GM08714 (cell line): ENCODE measurements around the gene PDIK1L.

Experiments
- H3K4me3 ChIP-seq: fragments of 200-500 bp; sonication (Bioruptor generic); 2 replicates; pipeline ENCODE4 v1.5.1; 2014; ENCODE audit warnings: mild to moderate bottlenecking, low read length, inconsistent platforms
- ZNF274 ChIP-seq: IDR thresholded peaks from 2 replicates; pipeline ENCODE4 v1.6.1; 2012; ENCODE audit warnings: mild to moderate bottlenecking, low read depth, low read length

The PDIK1L gene

DNA sequence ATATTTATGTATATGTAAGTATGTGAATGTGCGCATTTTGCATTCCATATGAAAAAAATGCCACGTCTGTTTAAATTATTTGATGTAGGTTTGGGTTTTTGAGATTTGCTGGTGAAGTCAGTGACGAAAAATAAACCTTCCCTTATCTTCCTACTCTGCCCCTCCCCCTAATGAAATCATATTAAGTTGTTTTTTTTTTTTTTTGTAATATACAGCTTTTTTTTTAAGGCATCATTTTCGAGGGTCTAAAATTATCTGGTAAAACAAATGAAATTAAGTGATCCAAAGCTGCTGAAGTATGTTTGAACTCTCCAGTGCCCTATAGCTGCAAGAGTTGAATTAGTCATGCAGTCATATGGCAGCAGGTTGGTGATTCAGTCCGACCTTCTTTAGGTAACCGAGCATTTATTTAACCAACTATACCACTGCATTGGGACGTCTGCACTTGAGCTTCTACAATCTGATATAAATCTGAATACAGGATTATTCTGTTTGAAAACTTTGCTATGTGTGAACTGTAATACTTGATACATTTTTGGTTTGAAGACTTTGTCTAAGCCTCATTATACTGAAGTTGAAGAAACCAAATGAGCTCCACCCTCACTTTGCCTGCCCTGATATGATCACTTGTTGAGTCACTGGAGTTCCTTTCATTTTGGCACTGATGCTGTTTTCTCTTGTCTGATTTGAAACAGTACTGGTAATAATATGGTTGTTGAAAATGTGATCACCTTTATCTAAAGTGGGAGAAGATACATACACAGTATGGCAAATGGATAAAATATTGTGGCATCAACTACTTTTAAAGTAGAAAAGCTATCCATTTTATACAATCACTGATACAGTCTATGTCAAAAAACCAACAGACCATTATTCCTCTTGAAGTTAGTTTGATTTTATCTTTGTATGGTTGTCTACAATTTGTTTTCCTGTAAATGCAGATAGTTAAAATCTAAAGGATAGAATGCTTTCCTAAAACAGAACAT, 11.7 kb downstream of the PDIK1L start:
- TF ChIP-seq ZNF274: no peak
- H3K4me3 ChIP-seq: no peak overlapping the region

DNA sequence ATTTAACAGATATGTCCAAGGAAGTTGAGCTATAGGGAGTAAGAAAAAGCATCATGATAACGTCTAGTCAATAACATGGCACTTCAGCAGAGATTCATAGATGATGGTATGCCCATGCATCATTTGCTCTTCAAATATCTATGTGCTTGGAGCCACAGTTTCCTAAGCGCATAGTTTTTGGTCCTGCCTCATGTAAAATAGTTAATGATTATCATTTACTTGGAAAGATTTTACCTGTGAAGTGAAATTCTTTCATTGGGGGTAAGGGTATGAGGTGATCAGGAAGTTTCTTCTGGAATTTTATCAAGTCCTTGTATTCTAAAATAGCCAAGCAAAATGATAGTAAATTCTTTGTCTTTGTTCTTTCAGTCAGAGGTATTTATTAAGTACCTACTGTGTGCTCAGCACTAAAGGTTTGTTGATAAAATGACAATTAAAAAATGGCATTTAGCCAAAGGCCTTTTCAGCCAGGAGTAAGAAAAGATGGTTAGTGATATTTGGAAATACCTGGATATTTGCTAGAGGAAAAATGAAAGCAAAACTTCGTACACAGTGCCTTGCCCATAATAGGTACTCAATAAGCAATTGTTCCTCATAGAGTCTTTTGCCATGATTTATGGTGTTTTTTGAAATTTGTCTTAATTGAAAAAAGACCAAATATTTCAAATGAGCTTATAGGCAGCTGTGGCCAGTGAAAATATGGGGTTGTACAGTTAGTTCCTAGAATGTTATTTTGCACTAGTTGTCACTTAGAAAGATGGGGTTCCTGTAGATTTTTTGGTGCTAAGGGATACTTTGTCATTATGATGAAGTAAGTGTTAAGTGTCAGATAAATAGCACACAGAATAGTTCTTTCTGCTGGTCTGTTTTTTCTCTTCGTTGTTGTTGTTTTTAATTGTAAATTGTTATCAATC, 13.1 kb downstream of the PDIK1L start:
- no peak for TF ChIP-seq ZNF274
- H3K4me3 ChIP-seq: no peak overlapping the region

DNA sequence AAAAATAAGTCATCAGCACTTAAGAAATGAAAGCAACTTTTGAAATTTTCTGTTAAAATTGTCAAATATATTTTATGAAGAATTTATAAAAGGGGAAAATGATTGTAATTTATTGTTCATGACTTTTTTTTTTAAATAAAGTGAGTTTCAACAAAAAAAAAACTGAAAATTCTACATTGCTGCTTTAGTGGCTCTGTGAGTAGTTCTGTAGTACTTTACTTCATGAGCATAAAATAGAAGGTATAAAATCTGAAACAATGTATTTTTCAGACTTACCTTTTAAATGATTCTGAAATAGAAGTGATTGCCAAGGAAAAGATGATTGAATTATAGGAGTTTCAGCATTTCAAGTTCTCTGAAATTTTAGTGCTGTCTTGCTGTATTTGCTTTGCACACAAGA, 13.8 kb downstream of the PDIK1L start:
- H3K4me3 ChIP-seq: no peak overlapping the region
- no peak for TF ChIP-seq ZNF274

DNA sequence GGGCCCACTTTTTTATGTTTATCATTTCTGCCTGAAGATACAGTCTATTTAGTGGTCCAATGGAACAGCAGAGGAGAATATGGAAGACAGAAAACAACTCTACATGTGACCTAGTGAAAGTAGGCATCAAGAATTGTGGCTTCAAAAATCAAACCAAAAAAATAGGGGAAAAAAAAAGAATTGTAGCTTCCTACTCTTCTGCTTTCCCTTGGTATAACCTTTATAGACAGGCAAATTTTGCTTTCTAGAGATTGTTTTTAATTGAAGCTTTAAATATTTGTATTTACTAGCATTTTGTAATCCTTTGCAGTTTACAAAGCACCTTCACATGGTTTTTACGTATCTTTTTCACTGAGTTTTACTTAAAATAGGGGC, 14.3 kb downstream of the PDIK1L start:
- H3K4me3 ChIP-seq: no peak overlapping the region
- TF ChIP-seq ZNF274: no peak

DNA sequence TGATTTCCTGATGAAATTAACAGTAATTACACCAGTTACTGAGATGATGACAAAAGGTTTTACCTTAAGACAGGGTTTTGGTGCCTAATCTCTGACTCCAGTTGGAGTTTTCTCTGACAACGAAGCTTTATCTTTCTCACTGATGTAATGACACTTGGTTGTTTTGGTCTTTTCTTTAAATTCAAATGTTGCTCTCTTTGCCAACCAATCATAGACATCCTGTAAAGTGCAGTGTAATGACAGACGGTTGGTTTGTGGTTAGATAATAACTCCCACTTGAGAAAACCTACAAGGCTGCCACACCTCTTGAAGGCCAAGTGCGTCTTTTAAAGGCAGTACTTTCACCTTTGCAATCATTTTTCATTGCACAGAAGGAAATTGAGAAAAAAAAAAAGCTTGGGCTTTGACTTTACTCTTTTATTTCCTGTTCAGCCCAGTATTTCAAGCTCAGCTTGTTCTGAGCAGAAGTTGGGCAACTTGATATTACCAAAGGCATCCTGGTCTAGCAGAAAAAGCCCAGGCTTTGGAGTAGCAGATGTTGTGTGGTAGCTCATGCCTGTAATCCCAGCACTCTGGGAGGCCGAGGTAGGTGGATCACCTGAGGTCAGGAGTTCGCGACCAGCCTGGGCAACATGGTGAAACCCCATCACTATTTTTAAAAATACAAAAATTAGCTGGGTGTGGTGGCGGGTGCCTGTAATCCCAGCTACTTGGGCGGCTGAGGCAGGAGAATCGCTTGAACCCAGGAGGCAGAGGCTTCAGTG, 14.9 kb downstream of the PDIK1L start:
- TF ChIP-seq ZNF274: no peak
- H3K4me3 ChIP-seq: peak overlapping the region; percentile 46; the same call in 1 of the 2 replicates

DNA sequence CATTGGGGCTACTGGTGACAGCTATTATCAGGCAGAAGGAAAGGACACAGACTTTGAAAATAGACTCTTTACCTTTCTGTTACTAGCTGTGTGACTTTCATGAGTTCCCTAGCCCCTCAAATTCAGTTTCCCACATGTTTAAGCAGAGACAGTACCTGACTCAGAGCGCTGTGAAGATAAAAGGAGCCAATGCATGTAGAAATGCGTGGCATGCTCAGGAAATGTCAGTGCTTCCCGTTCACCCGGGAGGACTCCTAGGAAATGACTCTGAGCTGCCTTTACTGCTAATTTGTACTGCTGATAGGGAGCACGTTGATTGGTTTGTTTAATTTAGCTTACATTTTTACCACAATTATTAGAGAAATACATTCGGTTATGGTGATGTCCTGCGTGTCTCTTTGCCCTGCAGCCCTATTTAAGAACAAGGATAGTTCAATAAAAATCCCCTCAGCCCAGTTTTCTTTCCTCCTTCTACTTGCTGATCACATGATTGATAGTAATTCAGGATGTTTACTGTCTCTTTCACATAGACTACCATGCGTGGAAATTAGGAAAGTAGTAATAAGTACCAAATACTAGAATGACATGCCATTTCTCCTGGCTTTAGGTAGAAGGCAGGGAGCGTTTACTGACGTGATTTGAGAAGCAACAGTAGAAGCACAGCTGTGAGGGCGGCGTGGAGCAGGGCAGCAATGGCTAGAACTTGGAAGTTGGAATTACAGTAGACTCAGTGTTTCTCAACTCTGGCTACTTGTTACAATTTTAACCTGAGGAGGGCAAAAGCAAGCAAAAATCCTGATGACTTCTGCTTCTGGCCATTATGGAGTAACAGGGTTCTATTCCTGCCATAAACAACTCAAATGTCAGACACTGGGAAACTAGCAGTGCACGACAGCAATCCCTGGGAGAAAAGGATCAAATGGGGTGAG, 15.9 kb downstream of the PDIK1L start:
- TF ChIP-seq ZNF274: no peak
- H3K4me3 ChIP-seq: no peak overlapping the region

DNA sequence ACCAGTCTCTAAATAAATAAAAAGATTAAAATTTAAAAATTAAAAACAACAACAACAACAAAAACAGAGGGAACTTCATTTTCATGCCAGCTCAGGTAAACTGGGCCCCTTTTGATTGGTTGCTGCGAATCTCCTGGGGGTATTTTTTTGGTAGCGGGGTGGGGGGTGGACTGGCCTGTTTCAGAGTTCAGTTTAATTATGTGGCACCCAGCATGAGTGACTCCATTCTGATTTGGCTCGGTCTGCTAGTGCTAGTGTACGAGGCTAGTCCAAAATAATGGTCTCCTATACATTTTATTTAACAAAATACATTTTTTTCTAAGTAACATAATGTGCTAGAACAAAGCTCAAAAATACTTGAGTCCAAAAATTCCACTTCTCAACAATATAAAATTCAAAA, 18.2 kb downstream of the PDIK1L start:
- no peak overlapping the region for H3K4me3 ChIP-seq
- no peak for TF ChIP-seq ZNF274

DNA sequence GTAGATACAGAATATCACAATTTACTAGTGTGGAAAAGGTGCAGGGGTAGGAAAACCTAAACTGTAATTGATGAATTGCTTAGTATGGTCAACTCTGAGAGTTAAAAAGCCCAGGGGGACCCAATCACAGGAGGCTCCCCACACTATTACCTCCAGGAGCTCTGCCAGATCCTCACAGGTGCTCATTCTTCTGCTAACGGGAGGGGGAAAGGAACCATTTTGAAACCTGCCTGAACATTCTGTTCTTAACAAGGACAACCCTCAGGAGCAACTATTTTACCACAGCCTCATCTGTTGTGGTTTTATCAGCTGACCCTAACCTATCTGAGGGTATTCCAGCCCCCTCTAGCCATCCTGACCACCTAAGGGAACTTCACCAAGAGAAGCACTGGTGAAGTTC, 19.1 kb downstream of the PDIK1L start:
- no peak for TF ChIP-seq ZNF274
- H3K4me3 ChIP-seq: no peak overlapping the region

DNA sequence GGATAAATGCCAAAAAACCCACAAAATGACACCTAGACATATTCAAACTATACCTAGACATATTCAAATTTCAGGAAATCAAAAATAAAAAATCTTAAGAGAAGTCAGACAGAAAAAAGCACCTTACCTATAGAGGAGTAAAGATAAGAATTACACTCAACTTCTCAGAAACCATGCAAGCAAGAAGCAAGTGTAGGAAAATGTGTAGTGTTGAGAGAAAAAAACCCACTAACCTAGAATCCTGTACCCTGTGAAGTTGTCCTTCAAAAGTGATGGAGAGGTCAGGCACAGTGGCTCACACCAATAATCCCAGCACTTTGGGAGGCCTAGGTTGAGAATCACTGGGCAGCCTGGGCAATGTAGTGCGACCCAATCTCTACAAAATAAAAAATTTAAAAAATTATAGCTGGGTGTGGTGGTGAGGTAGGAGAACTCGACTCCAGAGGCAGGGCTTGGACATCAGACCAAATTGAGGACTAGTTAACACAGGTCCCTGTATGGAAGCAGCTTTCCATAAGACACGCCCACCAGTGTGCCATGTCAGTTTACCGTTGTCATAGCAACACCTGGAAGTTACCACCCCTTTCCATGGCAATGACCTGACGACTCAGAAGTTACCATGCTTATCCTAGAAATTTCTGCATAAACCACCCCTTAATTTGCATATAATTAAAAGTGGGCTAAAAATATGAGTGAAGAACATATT, 20.7 kb downstream of the PDIK1L start:
- no peak overlapping the region for H3K4me3 ChIP-seq
- TF ChIP-seq ZNF274: no peak

DNA sequence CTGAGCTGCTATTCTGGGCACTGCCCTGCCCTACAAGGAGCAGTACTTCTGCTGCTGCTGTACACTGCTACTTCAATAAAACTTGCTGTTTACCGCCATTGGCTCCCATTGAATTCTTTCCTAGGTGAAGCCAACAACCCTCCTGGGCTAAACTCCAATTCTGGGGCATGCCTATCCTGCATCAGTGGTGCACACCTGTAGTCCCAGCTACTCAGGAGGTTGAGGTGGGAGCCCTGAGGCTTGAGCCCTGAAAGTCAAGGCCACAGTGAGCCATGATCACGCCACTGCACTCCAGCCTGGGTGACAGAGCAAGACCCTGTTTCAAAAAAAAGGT, 21.2 kb downstream of the PDIK1L start:
- TF ChIP-seq ZNF274: no peak
- no peak overlapping the region for H3K4me3 ChIP-seq

DNA sequence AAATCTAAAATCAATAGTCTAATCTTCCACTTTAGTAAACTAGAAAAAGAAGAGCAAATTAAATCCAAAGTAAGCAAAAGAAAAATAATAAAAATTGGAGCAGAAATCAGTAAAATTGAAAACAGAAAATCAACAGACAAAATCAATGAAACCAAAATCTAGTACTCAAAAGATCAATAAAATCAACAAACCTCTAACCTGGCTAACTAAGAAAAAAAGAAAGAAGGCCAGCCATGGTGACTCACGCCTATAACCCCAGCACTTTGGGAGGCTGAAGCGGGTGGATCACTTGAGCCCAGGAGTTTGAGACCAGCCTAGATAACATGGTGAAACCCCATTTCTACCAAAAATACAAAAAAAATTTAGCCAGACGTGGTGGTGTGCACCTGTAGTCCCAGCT, 22.8 kb downstream of the PDIK1L start:
- TF ChIP-seq ZNF274: no peak
- H3K4me3 ChIP-seq: no peak overlapping the region

DNA sequence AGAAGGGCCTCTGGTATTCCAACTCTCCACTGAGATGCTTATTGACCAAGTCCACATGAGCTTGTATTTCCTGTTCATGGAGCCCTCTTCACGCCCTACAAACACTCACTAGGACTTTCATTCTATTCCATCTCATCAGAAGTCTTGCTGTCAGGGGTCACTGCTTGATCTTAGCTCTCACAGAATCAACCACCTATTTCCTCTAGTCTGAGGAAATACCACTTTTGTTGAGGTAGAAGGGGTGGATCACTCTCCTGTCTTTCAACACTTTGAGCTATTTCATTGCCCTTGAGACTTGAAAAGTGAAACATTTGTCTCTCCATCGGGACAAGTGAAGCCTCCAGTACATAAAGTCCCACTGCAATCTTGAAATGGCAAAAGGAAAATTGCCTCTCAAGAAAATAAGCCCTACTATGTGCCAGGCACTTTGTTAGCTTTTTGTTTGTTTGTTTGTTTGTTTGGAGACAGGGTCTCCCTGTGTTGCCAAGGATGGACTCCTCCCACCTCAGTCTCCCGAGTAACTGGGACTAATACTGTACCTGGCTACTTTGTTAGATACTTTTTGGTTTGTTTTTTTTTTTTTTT, 27.4 kb downstream of the PDIK1L start:
- TF ChIP-seq ZNF274: no peak

DNA sequence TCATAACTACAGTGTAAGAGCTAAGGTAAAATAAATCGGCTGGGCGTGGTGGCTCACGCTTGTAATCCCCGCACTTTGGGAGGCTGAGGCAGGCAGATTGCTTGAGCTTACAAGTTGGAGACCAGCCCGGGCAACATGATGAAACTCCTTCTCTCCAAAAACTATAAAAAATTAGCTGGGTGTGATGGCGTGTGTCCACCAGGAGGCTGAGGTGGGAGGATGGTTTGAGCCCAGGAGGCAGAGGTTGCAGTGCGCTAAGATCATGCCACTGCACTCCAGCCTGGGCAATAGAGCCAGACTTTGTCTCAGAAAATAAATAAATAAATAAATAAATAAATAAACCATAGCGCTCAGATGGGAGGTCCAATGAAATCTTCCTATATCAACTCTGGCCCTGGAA, 30.5 kb downstream of the PDIK1L start:
- no peak for TF ChIP-seq ZNF274
- no peak overlapping the region for H3K4me3 ChIP-seq

More for the DNA sequence above, 27.4 kb downstream of the PDIK1L start:
- H3K4me3 ChIP-seq: no peak overlapping the region
